Ectodermal cell (in vitro differentiated cells): ENCODE data around the gene DBNL.

ENCODE experiments used
- H3K27ac ChIP-seq: 2 replicates; pipeline ENCODE4 v1.7.0; 2013; ENCODE audit warnings: mild to moderate bottlenecking, low read depth, low read length; ENCODE audit not compliant: insufficient read depth, poor library complexity, severe bottlenecking
- H3K27me3 ChIP-seq: 2 replicates; pipeline ENCODE4 v1.7.0; 2013; ENCODE audit warnings: mild to moderate bottlenecking, low read length; ENCODE audit not compliant: insufficient read depth, control insufficient read depth, poor library complexity, severe bottlenecking
- H3K36me3 ChIP-seq: one replicate; pipeline ENCODE4 v1.7.0; 2013; ENCODE audit warnings: low read length; ENCODE audit not compliant: control insufficient read depth, insufficient read depth
- H3K4me1 ChIP-seq: one replicate; pipeline ENCODE4 v1.7.0; 2013; ENCODE audit warnings: low read length; ENCODE audit not compliant: control insufficient read depth, insufficient read depth
- H3K4me3 ChIP-seq: 2 replicates; pipeline ENCODE4 v1.7.0; 2013; ENCODE audit warnings: low read depth, low read length, control low read depth; ENCODE audit not compliant: insufficient read depth
- H3K9me3 ChIP-seq: 2 replicates; pipeline ENCODE4 v1.7.0; 2013; ENCODE audit warnings: mild to moderate bottlenecking, low read length, moderate library complexity; ENCODE audit not compliant: control insufficient read depth
- WGBS, 2 experiments: methylation state at CpG; one replicate each; pipeline ENCODE4 v1.1.7; 2013; ENCODE audit warnings: missing lambda C conversion rate in 2 of 2; 5-methylcytosine and 5-hydroxymethylcytosine counted together

DBNL gene

DNA sequence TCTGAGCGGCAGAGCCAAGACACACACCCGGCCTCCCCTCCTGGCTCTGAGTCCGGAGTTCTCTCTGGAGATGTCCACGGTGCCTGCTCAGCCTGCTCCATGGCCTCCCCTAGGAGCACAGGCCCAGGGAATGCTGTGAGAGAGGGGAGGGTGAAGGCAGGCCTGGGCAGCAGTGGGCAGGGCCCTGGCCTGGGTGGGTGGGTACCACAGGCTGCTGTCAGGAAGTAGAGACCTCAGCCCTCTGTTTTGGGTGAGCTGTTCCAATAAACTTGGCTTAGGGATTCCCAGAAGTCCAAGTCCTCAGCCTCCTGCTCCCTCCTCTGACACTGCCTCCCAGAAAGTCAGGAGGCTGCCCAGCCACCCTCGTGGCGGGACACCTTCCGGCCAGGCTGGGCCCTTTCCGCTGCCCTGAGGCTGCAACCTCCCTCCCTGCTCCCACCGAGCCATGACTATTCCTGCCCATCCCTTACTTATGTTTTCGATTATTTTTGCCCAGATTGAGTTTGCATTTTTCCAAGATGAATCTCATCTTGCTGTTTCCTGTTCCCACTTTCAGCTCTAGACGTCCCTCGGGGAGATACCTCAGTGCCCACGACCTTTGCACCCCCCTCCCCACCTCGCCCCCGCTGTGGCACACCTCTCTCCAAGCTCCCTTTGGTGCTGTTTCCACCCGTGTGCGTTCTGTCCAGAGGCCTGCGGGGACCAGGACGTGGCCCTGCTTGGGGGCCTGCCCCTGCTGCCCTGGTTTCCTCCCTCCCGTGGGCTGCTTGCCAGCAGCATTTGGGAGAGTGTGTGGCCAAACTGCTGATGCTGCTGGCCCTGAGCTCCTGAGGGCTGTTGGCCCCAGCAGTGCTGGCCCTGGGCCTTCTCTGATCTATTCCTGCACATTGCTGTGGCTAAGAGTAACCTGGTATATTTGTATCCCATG, 43.7 kb downstream of the DBNL start:
- Histone ChIP-seq H3K27me3 (peaks cover 14% of the 10 kb centered on the region), H3K9me3 (no peaks in the 10 kb centered on the region), H3K4me3 (no peak overlapping the region), H3K36me3 (no peaks in the 10 kb centered on the region), H3K27ac (no peak overlapping the region), H3K4me1 (no peaks in the 10 kb centered on the region)
- WGBS, 2 experiments, result 86 to 88% methylated on average over 20 of the region's 20 CpGs

DNA sequence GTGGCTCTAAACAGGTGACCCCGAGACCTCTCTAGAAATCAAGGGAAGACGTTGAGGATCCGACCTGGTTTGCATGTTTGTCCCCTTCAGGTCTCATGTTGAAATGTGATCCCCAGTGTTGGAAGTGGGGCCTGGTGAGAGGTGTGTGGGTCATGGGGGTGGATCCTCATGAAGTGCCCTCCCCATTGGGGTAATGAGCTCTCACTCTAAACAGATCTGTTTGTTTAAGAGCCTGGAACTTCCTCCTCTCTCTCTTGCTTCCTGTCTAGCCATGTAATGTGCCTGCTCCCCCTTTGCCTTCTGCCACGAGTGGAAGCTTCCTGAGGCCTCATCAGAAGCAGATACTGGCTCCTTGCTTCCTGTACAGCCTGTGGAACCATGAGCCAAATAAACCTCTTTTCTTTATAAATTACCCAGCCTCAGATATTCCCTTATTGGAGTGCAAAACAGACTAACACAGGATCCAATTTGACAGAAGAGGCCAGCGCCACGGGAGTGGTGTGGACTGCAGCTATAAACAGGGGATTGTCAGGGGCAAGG, 48.7 kb downstream of the DBNL start:
- Histone ChIP-seq H3K4me1 (no peaks in the 10 kb centered on the region), H3K4me3 (no peak overlapping the region), H3K9me3 (no peaks in the 10 kb centered on the region), H3K27ac (no peak overlapping the region), H3K36me3 (no peaks in the 10 kb centered on the region), H3K27me3 (no peaks in the 10 kb centered on the region)
- WGBS, 2 experiments, result 87 to 89% methylated on average over 6 of the region's 6 CpGs

DNA sequence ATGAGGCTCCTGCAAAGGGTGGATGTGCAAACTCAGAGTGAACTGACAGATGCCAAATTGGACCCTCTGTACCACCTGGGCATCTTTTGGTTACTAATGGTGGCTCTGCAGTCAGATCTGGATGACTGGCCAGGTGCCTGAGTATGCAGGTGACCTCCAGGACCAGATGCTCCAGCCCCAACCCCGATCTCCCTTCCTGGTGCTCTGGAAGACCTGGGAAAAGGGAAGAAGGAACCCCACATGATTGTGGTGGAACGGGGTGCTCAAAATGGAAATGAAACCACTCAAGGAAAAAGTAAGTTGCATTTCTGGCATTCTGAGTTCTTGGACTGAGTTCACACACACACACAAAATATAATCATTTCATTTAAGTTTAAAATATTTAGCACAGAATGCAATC, 49.9 kb downstream of the DBNL start:
- Histone ChIP-seq H3K4me3 (no peak overlapping the region), H3K27ac (no peak overlapping the region)

DNA sequence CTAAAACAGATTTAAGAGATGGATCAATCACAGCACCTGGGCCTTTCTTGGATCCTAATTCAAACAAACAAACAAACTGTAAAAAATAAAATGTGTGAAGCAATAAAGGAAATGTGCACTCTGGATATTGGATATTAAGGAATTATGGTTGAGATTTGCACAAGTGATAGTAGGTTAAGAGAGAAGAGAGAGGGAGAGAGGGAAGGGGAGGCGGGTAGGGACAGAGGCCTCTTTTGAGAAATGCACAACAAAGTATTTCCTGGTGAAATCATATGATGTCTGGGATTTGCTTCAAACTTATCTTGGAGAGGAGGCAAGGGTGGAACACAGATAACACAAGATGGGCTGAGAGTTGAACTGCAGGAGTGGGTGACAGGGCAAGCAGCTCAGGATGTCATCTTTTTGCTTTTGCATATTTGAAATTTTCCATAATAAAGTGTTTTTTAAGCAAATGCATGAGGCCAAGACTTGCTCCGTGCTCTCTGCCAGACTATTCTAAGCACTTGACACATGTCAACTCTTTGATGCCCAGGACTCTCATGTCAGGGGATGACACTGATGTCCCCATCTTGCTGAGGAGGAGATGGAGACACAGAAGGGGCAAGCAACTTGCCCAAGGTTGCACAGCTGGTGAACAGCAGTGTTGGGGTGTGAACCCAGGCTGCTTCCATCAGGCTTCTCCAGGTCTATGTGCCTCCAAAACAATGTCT, 50.5 kb downstream of the DBNL start:
- H3K36me3 ChIP-seq, result no peaks in the 10 kb centered on the region
- WGBS, 2 experiments, result 88 to 90% methylated on average over 2 of the region's 2 CpGs
- H3K4me1 ChIP-seq, result no peaks in the 10 kb centered on the region
- no peak overlapping the region for H3K4me3 ChIP-seq
- H3K27me3 ChIP-seq, result no peaks in the 10 kb centered on the region
- no peaks in the 10 kb centered on the region for H3K9me3 ChIP-seq
- H3K27ac ChIP-seq, result no peak overlapping the region

More for the DNA sequence above, 49.9 kb downstream of the DBNL start:
- no peaks in the 10 kb centered on the region for H3K9me3 ChIP-seq
- H3K4me1 ChIP-seq, result no peaks in the 10 kb centered on the region
- 77 to 92% methylated on average over 2 of the region's 2 CpGs for WGBS, 2 experiments
- no peaks in the 10 kb centered on the region for H3K36me3 ChIP-seq
- H3K27me3 ChIP-seq, result no peaks in the 10 kb centered on the region

DNA sequence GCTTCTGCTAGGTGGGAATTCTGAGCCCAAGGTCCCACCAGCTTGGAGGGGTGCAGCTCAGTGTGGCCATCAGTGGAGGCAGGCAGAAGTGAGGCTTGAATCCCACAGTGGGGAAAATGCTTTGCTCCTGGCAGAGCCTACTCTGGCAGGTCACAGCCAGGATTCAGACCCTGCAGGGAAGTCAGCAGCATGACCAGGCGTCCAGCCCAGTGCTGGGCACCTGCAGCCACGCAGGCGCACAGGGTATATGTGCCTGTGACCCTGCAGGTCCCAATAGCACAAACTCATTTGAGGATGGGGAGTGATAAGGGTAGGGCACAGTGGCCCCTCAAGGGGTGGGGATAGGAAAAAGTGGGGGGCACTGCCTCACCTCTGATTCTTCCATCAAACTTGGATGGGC, 51.3 kb downstream of the DBNL start:
- Histone ChIP-seq H3K27ac (no peak overlapping the region), H3K36me3 (no peaks in the 10 kb centered on the region), H3K4me3 (no peak overlapping the region), H3K4me1 (peaks cover 2% of the 10 kb centered on the region), H3K9me3 (no peaks in the 10 kb centered on the region), H3K27me3 (no peaks in the 10 kb centered on the region)
- 94 to 96% methylated on average over 3 of the region's 3 CpGs for WGBS, 2 experiments

DNA sequence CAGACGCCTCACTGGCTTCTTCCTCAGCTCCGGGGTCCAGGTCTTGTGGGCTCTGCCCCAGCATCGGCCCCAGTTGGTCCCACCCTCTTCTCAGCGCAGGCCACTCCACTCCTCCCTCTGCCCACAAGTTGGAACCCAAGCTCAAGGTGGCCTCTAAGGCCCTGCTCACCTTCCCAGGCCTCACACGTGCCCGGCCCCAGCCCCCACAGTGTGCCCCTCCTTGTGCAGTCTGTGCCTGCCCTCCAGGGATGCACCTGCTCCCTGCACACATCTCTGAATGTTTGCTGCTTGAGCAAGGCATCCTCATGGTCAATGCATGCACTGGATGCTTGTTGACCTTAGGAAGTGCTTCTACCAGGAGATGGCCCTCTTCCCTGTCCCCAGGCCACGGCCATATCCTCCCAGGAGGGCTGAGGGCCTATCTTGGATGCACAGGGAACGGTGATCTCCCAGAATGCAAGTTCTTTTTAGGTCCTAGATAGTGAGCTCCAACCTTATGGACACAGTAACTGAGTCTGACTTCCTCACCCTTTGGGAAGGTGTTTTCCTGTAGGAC, 51.9 kb downstream of the DBNL start:
- WGBS, 2 experiments, result 88% methylated on average over 8 of the region's 8 CpGs
- Histone ChIP-seq H3K4me1 (peaks cover 6% of the 10 kb centered on the region), H3K27ac (no peak overlapping the region)

DNA sequence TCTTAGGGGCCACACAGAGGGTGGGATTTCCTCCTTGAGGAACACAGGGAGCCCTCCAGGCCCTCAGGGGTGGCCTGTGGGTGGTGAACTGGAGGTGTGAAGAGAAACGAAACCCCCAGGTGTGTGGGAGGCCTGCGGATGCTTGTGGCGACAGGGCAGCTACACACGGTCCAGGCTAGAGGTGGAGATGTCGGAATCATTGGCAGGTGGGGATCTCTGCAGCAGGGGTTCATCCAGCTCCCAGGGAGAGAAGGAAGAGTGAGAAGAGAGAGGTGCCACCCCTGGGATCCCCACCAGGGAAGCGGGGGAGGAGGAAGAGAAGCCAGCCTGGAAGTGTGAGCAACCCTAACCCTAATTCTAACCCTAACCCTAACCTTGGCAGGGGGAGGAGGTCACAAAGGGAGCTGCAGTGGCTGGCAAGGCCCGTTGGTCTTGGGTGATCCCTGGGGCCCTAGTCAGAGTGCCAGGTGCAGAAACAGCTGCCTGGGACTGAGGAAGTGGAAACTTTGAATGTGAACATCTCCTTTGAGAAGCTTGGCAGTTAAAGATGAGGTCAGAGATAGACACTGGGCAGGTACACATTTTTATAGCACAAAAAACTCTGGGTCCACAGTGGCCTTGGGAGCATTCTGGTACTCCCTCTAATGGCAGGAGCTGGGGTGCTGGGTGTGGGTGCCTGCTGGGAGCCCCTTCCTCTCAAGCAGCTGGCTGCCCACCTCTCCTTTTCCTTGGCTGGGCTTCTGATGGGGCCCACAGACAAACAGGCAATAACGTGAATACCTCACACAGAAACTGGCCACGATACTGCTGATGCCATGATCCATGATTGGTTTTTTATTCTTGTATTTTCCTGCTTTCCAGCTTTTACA, 52.8 kb downstream of the DBNL start:
- peaks cover 6% of the 10 kb centered on the region for H3K4me1 ChIP-seq
- no peaks in the 10 kb centered on the region for H3K36me3 ChIP-seq
- no peak overlapping the region for H3K4me3 ChIP-seq
- H3K27me3 ChIP-seq, result no peaks in the 10 kb centered on the region
- no peak overlapping the region for H3K27ac ChIP-seq
- no peaks in the 10 kb centered on the region for H3K9me3 ChIP-seq
- 90 to 91% methylated on average over 9 of the region's 9 CpGs for WGBS, 2 experiments

More for the DNA sequence above, 51.9 kb downstream of the DBNL start:
- Histone ChIP-seq H3K36me3 (no peaks in the 10 kb centered on the region), H3K4me3 (no peak overlapping the region), H3K27me3 (no peaks in the 10 kb centered on the region), H3K9me3 (no peaks in the 10 kb centered on the region)

DNA sequence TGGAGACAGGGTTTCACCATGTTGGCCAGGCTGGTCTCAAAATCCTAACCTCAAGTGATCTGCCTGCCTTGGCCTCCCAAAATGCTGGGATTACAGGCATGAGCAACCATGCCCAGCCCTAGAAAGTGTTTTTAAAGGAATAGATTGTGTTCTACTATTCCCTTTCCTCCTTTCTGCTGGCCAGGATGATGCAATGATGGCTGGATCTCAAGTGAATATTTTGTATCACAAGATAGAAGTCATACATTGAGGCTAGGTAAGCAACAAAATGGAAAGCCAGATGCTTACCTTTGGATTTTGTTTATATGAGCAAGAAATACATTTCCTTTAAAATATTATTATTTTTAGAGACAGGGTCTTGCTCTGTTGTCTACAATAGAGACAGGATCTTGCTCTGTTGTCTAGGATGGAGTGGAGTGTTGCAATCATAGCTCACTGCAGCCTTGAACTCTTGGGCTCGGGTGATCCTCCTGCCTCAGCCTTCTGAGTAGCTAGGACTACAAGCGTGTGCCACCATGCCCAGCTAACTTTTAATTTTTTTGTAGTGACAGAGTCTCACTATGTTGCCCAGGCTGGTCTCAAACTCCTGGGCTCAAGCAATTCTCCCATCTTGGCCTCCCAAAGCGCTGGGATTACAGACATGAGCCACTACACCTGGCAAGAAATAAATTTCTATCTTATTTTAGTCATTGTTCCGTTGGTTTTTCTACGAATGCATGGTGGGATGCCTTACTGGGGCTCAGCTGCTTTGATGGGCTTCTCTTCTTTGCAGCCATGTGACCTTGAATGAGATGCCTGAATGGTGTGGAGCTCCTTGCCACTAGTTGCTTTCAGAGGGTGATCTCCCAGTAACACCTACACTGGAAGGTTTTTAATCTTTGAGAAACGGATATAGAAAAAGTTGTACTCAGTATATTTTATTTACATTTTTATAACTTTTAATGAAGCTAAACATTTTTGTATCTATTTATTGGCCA, 53.9 kb downstream of the DBNL start:
- Histone ChIP-seq H3K9me3 (no peaks in the 10 kb centered on the region), H3K27ac (no peak overlapping the region), H3K4me3 (no peak overlapping the region), H3K4me1 (peaks cover 6% of the 10 kb centered on the region), H3K36me3 (no peaks in the 10 kb centered on the region), H3K27me3 (peaks cover 6% of the 10 kb centered on the region)
- 90 to 95% methylated on average over 5 of the region's 6 CpGs for WGBS, 2 experiments

DNA sequence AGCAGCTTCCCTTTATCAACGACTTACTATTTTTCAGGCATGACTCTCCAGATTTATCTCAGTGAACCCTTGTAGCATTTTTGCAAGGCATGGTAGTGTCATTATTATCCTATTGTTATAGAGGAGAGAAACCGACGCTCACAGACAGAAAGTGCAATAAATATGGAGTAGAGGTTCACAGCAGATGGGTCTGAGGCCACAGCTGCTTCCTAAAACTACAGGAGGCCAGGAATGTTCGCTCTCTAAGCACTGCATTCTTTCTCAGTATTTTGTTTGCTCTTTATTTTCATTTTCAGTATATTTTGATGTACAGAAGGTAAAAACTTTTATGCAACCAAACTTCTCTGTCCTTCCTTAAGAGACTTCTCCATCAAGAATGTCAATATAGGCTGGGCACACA, 55.2 kb downstream of the DBNL start:
- Histone ChIP-seq H3K4me1 (peaks cover 6% of the 10 kb centered on the region), H3K27me3 (peaks cover 17% of the 10 kb centered on the region), H3K4me3 (no peak overlapping the region), H3K9me3 (no peaks in the 10 kb centered on the region), H3K36me3 (no peaks in the 10 kb centered on the region), H3K27ac (no peak overlapping the region)
- WGBS, 2 experiments, result 86 to 90% methylated on average over 3 of the region's 4 CpGs
